A549 (cell line): Measurements from ENCODE around the gene PPP4R4. TPM values are rescaled to one million over a fixed set of nuclear protein-coding genes. Genes with fewer than 3 reads are reported as not detected.

Experiments used
- ATAC-seq, 2 experiments: fragments of 200-7000 bp in 1 of 2; fragments of >200 bp in 1 of 2; cut with Nextera tagmentation in 1 of 2; cut with Tn5 transposase in 1 of 2; 3 replicates each; pipeline versions ENCODE4 v1.8.0 to v1.9.1; 2018 to 2020; ENCODE audit warnings: mild to moderate bottlenecking in 1 of 2, moderate library complexity in 1 of 2
- CTCF ChIA-PET: fragments of 300-600 bp; sonication (Branson Sonifier 250); formaldehyde crosslinking; extraction: SDS; loops from one replicate; lab custom pipeline; 2021; ENCODE audit warnings: antibody characterized with exemption, inconsistent platforms; lab: Yijun Ruan, JAX
- POLR2A ChIA-PET: fragments of 350-600 bp; formaldehyde crosslinking; extraction: SDS; loops from one replicate; lab custom pipeline; 2021; ENCODE audit warnings: antibody characterized with exemption, inconsistent platforms; lab: Yijun Ruan, JAX
- DNase-seq, 2 experiments: peaks; one replicate each; pipeline versions ENCODE4 v3.0.0 to v3.0.0-alpha.2; 2011 to 2016; ENCODE audit warnings: low read depth in 1 of 2, low spot score in 1 of 2
- FAIRE-seq: peaks from 2 replicates; lab custom pipeline; 2011; peaks lifted over from hg19 to GRCh38; lab: Jason Lieb, UNC
- H3K27ac ChIP-seq, 2 experiments: fragments of >200 bp; sonication (Bioruptor Twin); formaldehyde crosslinking; 3 replicates each; pipeline ENCODE4 v1.5.1; 2016 to 2017
- H3K4me1 ChIP-seq: fragments of >200 bp; sonication (Bioruptor Twin); formaldehyde crosslinking; 3 replicates; pipeline ENCODE4 v1.6.1; 2016
- H3K4me2 ChIP-seq: fragments of >200 bp; sonication (Bioruptor Twin); formaldehyde crosslinking; 3 replicates; pipeline ENCODE4 v1.6.1; 2016
- H3K4me3 ChIP-seq: fragments of >200 bp; sonication (Bioruptor Twin); formaldehyde crosslinking; 3 replicates; pipeline ENCODE4 v1.5.1; 2016
- H3K9me3 ChIP-seq: fragments of >200 bp; sonication (Bioruptor Twin); formaldehyde crosslinking; 3 replicates; pipeline ENCODE4 v1.6.1; 2016
- CBX8 ChIP-seq: fragments of 200-600 bp; sonication (generic); IDR thresholded peaks from 2 replicates; pipeline ENCODE4 v1.6.1; 2016
- CHD4 ChIP-seq: fragments of 200-600 bp; sonication (generic); IDR thresholded peaks from 2 replicates; pipeline ENCODE4 v1.6.1; 2016; ENCODE audit warnings: antibody characterized with exemption, mild to moderate bottlenecking, borderline replicate concordance
- EHF ChIP-seq: fragments of 250-450 bp; sonication (Bioruptor Pico); IDR thresholded peaks from 2 replicates; pipeline ENCODE4 v1.5.0; 2020; ENCODE audit warnings: mild to moderate bottlenecking
- EP300 ChIP-seq, 2 experiments: fragments of >200 bp; sonication (Bioruptor Twin); formaldehyde crosslinking; IDR thresholded peaks; 2 replicates in 1 of 2; 3 replicates in 1 of 2; pipeline ENCODE4 v1.6.1; 2016 to 2017
- FOSL2 ChIP-seq, 2 experiments: fragments of 450-650 bp in 1 of 2; fragments of >200 bp in 1 of 2; sonication (Bioruptor Twin) in 1 of 2; formaldehyde crosslinking; IDR thresholded peaks; 2 replicates each; pipeline versions ENCODE4 v1.5.0 to v1.6.1; 2016 to 2020; ENCODE audit warnings: mild to moderate bottlenecking in 1 of 2, moderate library complexity in 1 of 2
- GATA3 ChIP-seq: IDR thresholded peaks from 2 replicates; pipeline ENCODE4 v1.6.1; 2012; ENCODE audit warnings: borderline replicate concordance
- HOXB13 ChIP-seq: fragments of 250-450 bp; sonication (Bioruptor Pico); IDR thresholded peaks from 2 replicates; pipeline ENCODE4 v1.5.0; 2020; ENCODE audit warnings: low read depth, mild to moderate bottlenecking, moderate library complexity
- JUN ChIP-seq, 2 experiments: fragments of >200 bp; sonication (Bioruptor Twin); formaldehyde crosslinking; IDR thresholded peaks; 2 replicates in 1 of 2; 3 replicates in 1 of 2; pipeline ENCODE4 v1.6.1; 2016 to 2017
- JUNB ChIP-seq: fragments of >200 bp; sonication (Bioruptor Twin); formaldehyde crosslinking; IDR thresholded peaks from 2 replicates; pipeline ENCODE4 v1.6.1; 2016
- KDM5A ChIP-seq: fragments of 200-600 bp; sonication (generic); IDR thresholded peaks from 2 replicates; pipeline ENCODE4 v1.6.1; 2016; ENCODE audit warnings: antibody characterized with exemption, mild to moderate bottlenecking
- MAZ ChIP-seq: fragments of 150-350 bp; IDR thresholded peaks from 2 replicates; pipeline ENCODE4 v1.6.1; 2014; ENCODE audit warnings: antibody characterized with exemption, low read depth, low read length, borderline replicate concordance
- MYC ChIP-seq: IDR thresholded peaks from 2 replicates; pipeline ENCODE4 v1.6.1; 2012; ENCODE audit warnings: mild to moderate bottlenecking, inconsistent platforms, low read length, improper control_type of control experiment, borderline replicate concordance
- NR3C1 ChIP-seq: fragments of >200 bp; sonication (Bioruptor Twin); formaldehyde crosslinking; IDR thresholded peaks from 3 replicates; pipeline ENCODE4 v1.6.1; 2017
- PHF8 ChIP-seq: fragments of 200-600 bp; sonication (generic); IDR thresholded peaks from 2 replicates; pipeline ENCODE4 v1.6.1; 2016; ENCODE audit warnings: low read depth, mild to moderate bottlenecking, antibody characterized with exemption, moderate library complexity, borderline replicate concordance
- RARB ChIP-seq: fragments of 250-450 bp; sonication (Bioruptor Pico); IDR thresholded peaks from 2 replicates; pipeline ENCODE4 v1.8.0; 2021; ENCODE audit warnings: mild to moderate bottlenecking, moderate library complexity
- RCOR1 ChIP-seq: fragments of 150-350 bp; IDR thresholded peaks from 2 replicates; pipeline ENCODE4 v1.6.1; 2014; ENCODE audit warnings: antibody characterized with exemption, low read length, low read depth
- RNF2 ChIP-seq: fragments of 200-600 bp; sonication (generic); IDR thresholded peaks from 2 replicates; pipeline ENCODE4 v1.6.1; 2016; ENCODE audit warnings: low read depth, mild to moderate bottlenecking, antibody characterized with exemption, moderate library complexity, borderline replicate concordance
- SMC3 ChIP-seq: fragments of >200 bp; sonication (Bioruptor Twin); formaldehyde crosslinking; IDR thresholded peaks from 3 replicates; pipeline ENCODE4 v1.6.1; 2018; ENCODE audit warnings: inconsistent platforms
- SREBF2 ChIP-seq: fragments of 450-650 bp; IDR thresholded peaks from 2 replicates; pipeline ENCODE4 v1.6.1; 2014; ENCODE audit warnings: mild to moderate bottlenecking, moderate library complexity
- ZC3H11A ChIP-seq: fragments of 450-650 bp; IDR thresholded peaks from 2 replicates; pipeline ENCODE4 v1.6.1; 2014; ENCODE audit warnings: antibody characterized with exemption, mild to moderate bottlenecking
- ZSCAN20 ChIP-seq: fragments of 250-450 bp; sonication (Bioruptor Pico); IDR thresholded peaks from 2 replicates; pipeline ENCODE4 v1.8.0; 2022; ENCODE audit warnings: mild to moderate bottlenecking, moderate library complexity
- WGBS: methylation state at CpG from one replicate; pipeline ENCODE4 v1.1.6; 2017; ENCODE audit errors: missing lambda C conversion rate; 5-methylcytosine and 5-hydroxymethylcytosine counted together
- polyA plus RNA-seq, 4 experiments: library from polyadenylated mRNA; depleted of rRNA in 3 of 4; stranded (reverse); fragments of >200 nt; fragmentation: RNase III in 1 of 4; extraction: RNeasy Plus Mini Kit Qiagen cat#74134 plus additional on column Dnase treatment in 1 of 4; gene quantifications; 2 replicates in 3 of 4; 3 replicates in 1 of 4; pipeline ENCODE4 v1.2.3, GENCODE V29; 2011 to 2017
- TF ChIP-seq, protein P1 (sequence below): fragments of >200 bp; sonication (Bioruptor Twin); formaldehyde crosslinking; IDR thresholded peaks from 2 replicates; pipeline ENCODE4 v1.6.1; 2016
- TF ChIP-seq, protein P2 (sequence below): IDR thresholded peaks from 2 replicates; pipeline ENCODE4 v1.6.1; 2012; ENCODE audit warnings: low read depth, borderline replicate concordance
- TF ChIP-seq, protein P3 (sequence below): fragments of 200-600 bp; sonication (generic); IDR thresholded peaks from 2 replicates; pipeline ENCODE4 v1.6.1; 2016; ENCODE audit warnings: antibody characterized with exemption, mild to moderate bottlenecking, moderate library complexity

PPP4R4 gene
- polyA plus RNA-seq, 2 of the 4 experiments (the other 2 are of a cell fraction): 0.12 to 0.25 TPM

DNA sequence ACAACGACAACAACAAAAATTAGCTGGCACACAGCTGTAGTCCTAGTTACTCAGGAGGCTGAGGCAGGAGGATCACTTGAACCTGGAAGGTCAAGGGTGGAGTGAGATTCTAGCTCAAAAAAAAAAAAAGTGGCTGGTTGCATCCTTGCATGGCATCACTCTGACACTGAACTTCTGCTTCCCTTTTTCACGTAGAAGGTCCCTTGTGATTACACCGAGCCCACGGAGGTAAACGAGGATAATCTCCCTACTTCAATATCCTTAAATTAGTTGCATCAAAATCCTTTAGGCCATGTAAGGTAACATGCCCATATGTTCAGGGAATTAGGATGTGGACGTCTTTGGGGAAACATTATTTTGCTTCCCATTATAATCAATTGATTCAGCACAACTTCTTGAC, 4.0 kb upstream of the PPP4R4 start:
- CTCF ChIA-PET: interaction anchor here (0.8 to 4.4 kb wide), 5 partner anchors 10 to 230 kb away, joined by 3 to 22 read pairs (median 7); no protein-coding TSS in a partner anchor
- no peak for FAIRE-seq

DNA sequence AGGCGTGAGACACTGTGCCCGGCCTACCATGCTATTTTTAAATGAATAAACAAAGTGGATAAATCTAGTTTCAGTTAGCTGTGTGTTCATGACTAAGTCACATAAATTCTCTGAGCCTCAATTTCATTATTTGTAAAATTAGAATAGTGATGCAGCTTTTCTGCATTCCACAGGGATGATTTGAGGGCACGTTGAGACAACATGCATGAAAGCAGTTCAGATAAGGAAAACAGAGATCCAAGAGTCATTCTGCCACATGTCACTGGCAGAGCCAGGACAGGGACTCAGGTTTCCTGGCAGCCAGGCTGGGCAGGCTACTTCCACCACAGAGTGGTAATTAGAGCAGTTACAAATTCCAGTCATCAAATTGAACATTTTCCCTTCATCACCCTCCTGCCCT, 2.9 kb upstream of the PPP4R4 start:
- FAIRE-seq (no peak), DNase-seq (no peak), ATAC-seq (no peak)
- Histone ChIP-seq H3K27ac (no peak overlapping the region), H3K9me3 (peaks cover 5% of the 10 kb centered on the region; the same call in 1 of the 3 replicates), H3K4me3 (no peak overlapping the region), H3K4me2 (no peak overlapping the region), H3K4me1 (peaks cover 10% of the 10 kb centered on the region; the same call in 2 of the 3 replicates)
- ChIA-PET POLR2A (no interaction called here), CTCF (interaction anchor here (1.0 to 4.4 kb wide), 5 partner anchors 8 to 231 kb away, joined by 3 to 22 read pairs (median 7); no protein-coding TSS in a partner anchor)
- 7% methylated on average over 3 of the region's 3 CpGs for WGBS
- TF ChIP-seq ZSCAN20 (CRISPR knock-in tag): no peak
- TF ChIP-seq, protein P1, sequence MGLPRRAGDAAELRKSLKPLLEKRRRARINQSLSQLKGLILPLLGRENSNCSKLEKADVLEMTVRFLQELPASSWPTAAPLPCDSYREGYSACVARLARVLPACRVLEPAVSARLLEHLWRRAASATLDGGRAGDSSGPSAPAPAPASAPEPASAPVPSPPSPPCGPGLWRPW: no peak
- no peak for TF ChIP-seq GATA3

More for the DNA sequence above, 4.0 kb upstream of the PPP4R4 start:
- 37% methylated on average over 6 of the region's 6 CpGs for WGBS
- TF ChIP-seq, protein P1: no peak
- TF ChIP-seq EHF (CRISPR knock-in tag): no peak
- no peak for TF ChIP-seq MAZ
- TF ChIP-seq, protein P2, sequence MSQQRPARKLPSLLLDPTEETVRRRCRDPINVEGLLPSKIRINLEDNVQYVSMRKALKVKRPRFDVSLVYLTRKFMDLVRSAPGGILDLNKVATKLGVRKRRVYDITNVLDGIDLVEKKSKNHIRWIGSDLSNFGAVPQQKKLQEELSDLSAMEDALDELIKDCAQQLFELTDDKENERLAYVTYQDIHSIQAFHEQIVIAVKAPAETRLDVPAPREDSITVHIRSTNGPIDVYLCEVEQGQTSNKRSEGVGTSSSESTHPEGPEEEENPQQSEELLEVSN: no peak
- no peak for TF ChIP-seq NR3C1
- TF ChIP-seq EP300 (IDR thresholded peaks at IDR 0.05): no peak
- DNase-seq: no peak
- H3K27ac ChIP-seq: no peak overlapping the region
- no peak for ATAC-seq
- H3K4me1 ChIP-seq: peaks cover 7% of the 10 kb centered on the region; the same call in 2 of the 3 replicates
- no peak overlapping the region for H3K4me3 ChIP-seq
- no peak overlapping the region for H3K4me2 ChIP-seq
- POLR2A ChIA-PET: no interaction called here
- H3K9me3 ChIP-seq: peaks cover 5% of the 10 kb centered on the region; the same call in 1 of the 3 replicates

DNA sequence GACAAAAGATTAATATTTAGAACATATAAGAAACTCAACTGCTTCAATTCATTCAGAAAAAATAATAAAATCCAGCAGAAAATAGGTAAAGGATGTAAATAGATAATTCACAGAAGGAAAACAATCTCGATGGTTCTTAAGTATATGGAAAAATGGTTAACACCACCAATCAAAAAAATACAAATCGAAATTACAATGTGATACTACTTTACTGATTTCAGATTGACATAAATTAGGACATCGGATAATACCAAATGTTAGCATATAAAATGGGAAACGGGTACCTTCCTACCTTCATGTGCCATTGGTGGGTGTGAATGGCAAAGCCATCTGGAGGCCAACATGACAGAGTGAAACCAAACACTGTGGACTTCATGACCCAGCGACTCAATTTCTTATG, 1.6 kb upstream of the PPP4R4 start:
- no peak for FAIRE-seq
- Histone ChIP-seq H3K4me2 (no peak overlapping the region), H3K4me3 (no peak overlapping the region), H3K27ac (no peak overlapping the region), H3K4me1 (peaks cover 10% of the 10 kb centered on the region; the same call in 2 of the 3 replicates), H3K9me3 (peaks cover 5% of the 10 kb centered on the region; the same call in 1 of the 3 replicates)
- DNase-seq: no peak
- WGBS: 63% methylated on average over 5 of the region's 5 CpGs
- no peak for TF ChIP-seq KDM5A
- TF ChIP-seq RNF2: peak; percentile 60; the same call in 1 of the 2 replicates
- TF ChIP-seq CBX8: peak; percentile 54; the same call in 1 of the 2 replicates
- ChIA-PET CTCF (interaction anchor here (2.1 kb wide), 1 partner anchor 36 kb away, joined by 12 read pairs; no protein-coding TSS in a partner anchor), POLR2A (no interaction called here)
- ATAC-seq: no peak

DNA sequence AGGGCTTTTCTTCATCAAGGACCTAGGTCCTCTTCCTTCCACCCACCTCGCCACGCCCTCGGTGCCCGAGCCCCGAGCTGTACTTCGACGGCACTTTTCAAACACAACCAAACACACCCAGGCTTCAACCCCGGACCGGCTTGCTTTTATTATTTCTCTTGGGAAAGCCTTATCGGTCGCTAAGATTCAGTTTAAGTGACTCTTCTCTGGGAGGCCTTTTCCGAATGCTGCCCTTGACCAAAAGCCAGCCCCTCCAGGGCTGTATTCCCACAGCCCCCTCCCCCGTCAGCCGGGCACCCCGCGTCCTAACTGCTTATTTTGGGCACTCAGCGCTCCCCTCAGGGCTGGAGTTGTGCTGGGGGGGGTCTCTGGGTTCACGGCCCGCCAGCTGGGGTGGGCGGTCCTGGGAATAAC, 644 bp upstream of the PPP4R4 start:
- FAIRE-seq: no peak
- POLR2A ChIA-PET: no interaction called here
- peak in 1 of 2 experiments; percentile 47; a peak in 2 of 6 replicates for ATAC-seq
- CTCF ChIA-PET: interaction anchor here (1.3 kb wide), 1 partner anchor 42 kb away, joined by 3 read pairs; no protein-coding TSS in a partner anchor
- no peak for DNase-seq
- H3K4me2 ChIP-seq: peak overlapping the region; percentile 99
- peaks cover 10% of the 10 kb centered on the region; the same call in 2 of the 3 replicates for H3K4me1 ChIP-seq
- peaks cover 5% of the 10 kb centered on the region; the same call in 1 of the 3 replicates for H3K9me3 ChIP-seq
- 10% methylated on average over 13 of the region's 20 CpGs for WGBS
- peak overlapping the region; percentile 70 for H3K4me3 ChIP-seq
- no peak for TF ChIP-seq RCOR1
- TF ChIP-seq JUN (IDR thresholded peaks at IDR 0.05): no peak
- no peak for TF ChIP-seq HOXB13
- TF ChIP-seq MYC: no peak
- TF ChIP-seq SMC3: no peak
- TF ChIP-seq, protein P3, sequence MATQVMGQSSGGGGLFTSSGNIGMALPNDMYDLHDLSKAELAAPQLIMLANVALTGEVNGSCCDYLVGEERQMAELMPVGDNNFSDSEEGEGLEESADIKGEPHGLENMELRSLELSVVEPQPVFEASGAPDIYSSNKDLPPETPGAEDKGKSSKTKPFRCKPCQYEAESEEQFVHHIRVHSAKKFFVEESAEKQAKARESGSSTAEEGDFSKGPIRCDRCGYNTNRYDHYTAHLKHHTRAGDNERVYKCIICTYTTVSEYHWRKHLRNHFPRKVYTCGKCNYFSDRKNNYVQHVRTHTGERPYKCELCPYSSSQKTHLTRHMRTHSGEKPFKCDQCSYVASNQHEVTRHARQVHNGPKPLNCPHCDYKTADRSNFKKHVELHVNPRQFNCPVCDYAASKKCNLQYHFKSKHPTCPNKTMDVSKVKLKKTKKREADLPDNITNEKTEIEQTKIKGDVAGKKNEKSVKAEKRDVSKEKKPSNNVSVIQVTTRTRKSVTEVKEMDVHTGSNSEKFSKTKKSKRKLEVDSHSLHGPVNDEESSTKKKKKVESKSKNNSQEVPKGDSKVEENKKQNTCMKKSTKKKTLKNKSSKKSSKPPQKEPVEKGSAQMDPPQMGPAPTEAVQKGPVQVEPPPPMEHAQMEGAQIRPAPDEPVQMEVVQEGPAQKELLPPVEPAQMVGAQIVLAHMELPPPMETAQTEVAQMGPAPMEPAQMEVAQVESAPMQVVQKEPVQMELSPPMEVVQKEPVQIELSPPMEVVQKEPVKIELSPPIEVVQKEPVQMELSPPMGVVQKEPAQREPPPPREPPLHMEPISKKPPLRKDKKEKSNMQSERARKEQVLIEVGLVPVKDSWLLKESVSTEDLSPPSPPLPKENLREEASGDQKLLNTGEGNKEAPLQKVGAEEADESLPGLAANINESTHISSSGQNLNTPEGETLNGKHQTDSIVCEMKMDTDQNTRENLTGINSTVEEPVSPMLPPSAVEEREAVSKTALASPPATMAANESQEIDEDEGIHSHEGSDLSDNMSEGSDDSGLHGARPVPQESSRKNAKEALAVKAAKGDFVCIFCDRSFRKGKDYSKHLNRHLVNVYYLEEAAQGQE: no peak
- no peak for TF ChIP-seq RARB (CRISPR knock-in tag)
- no peak for TF ChIP-seq EP300 (IDR thresholded peaks at IDR 0.05)
- no peak for TF ChIP-seq SREBF2
- TF ChIP-seq ZC3H11A: no peak
- no peak for TF ChIP-seq JUNB
- TF ChIP-seq FOSL2 (IDR thresholded peaks at IDR 0.05): no peak
- TF ChIP-seq FOSL2 (CRISPR knock-in tag; IDR thresholded peaks at IDR 0.05): no peak
- TF ChIP-seq CHD4: no peak
- no peak for TF ChIP-seq PHF8
- TF ChIP-seq, all 56 proteins: peak for 0
- H3K27ac ChIP-seq: peak overlapping the region; percentile 46 to 85; a peak in 5 of 6 replicates
